GM13976 (cell line): Measurements from ENCODE around the gene ZNF574.

Experiments used
- DNase-seq: peaks from one replicate; pipeline ENCODE4 v3.0.0; 2012; ENCODE audit warnings: low spot score
- CTCF ChIP-seq: IDR thresholded peaks from 2 replicates; pipeline ENCODE4 v1.5.1; 2012; ENCODE audit warnings: borderline replicate concordance, mild to moderate bottlenecking; ENCODE audit not compliant: insufficient read depth; ENCODE audit errors: extremely low read depth, missing control alignments, control extremely low read depth
- in situ Hi-C: fragments of 300-500 bp; cut with MboI; formaldehyde crosslinking; loops from one replicate; pipeline ENCODE4 v1.12.0; 2022; ENCODE audit warnings: low sequenced_read_pairs, mixed read lengths, inconsistent platforms; ENCODE audit not compliant: unreplicated experiment

ZNF574 gene

GRCh38 chr19:42048992-42049391 is 27.0 kb upstream of the ZNF574 start:
- in situ Hi-C loops = no loop called here
- no peak for DNase-seq
- no peak for TF ChIP-seq CTCF

DNA sequence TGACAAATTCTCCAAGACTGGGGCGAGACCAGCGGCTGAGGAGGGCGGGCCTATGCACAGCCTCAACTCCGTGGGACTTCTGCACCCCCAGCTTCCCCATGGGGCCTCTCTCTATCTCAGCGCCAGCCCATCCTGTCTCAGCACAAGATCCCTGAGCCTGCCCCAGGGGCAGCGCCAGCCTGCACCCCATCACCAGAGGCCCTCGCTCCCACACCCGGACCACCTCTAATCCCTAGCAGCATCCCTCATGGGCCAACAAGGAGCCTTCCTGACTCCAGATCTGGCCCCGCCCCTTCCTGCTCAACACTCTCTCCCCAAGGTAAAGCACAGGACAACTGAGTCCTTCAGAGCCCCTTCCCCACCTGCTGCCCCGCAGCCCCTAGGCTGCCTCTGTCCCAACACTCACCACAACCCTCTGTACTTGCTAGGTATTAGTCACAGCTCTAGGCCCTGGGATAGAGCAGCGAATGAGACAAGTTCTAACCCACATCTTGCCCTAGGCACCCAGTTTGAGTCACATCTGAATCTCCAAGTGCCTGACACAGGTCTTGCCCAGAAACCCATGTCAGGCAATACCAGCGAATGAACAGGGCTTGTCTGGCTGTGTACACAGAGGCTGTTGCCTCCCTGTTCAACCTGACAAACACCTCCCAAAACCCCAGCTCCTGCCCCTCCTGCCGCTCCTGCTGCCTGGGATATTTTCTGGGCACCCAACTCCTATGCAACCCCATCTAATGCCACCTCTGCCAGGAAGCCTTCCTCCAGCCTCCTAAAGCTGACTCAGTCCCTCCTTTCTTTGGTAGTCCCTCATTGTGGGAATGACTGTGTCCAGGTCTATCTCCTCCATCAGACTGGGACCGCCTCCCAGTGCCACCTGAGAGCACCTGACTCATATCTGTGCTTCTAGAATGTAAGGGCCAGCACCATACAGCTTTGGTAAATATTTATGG is 24.5 kb upstream of the ZNF574 start:
- in situ Hi-C loops = no loop called here
- DNase-seq = no peak
- TF ChIP-seq CTCF = no peak

DNA sequence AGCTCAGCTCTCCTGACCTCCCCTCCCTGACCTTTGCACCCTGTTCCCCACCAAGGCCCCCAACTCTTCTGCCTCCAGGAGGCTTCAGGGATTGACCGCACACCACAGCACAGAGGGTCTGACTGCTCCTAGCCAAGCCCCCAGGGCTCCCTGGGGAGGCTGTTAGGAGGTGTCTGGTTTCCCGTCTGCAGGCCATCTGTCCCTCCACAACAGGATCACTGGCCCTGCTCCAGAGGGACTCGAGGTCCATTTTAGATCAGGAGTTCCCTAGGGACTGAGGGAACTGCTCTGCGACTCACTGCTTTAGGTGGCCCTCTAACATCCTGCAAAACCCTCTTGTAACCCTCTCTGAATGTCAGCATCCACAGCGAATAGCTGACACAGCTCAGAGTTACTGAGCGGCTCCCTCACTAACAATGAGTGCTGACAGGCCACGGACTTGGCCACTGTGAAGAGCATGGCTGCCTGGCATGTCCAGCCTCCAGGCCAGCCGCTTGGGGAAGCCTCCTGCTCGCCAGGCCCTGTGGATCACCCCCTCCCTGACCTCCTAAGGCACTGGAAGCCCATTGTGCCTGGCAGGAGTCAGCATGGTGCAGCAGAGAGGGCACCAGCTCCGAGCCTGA is 23.6 kb upstream of the ZNF574 start:
- no peak for DNase-seq
- TF ChIP-seq CTCF = no peak
- in situ Hi-C loops = no loop called here

GRCh38 chr19:42053037-42053935 is 22.7 kb upstream of the ZNF574 start:
- TF ChIP-seq CTCF = no peak
- in situ Hi-C loops = no loop called here
- no peak for DNase-seq

DNA sequence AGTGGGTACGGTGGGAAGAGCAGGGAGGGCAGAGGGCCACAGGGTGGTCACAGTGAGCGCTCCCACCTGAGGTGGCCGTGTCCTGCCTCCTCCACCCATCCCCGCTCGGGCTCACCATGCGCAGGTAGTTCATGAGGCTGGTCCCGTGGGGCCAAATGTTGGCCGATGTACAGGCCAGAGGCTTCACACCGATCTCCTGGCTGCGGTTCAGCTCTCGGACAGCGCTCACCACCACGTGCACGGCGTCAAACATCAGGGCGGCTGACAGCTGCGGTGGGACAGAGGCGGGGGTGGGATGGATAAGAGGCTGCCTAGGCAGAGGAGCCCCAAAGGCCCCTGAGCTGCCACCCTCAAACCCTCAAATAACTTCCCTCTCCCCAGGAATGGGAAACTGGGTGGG is 21.8 kb upstream of the ZNF574 start:
- no peak for TF ChIP-seq CTCF
- DNase-seq = no peak
- in situ Hi-C loops = no loop called here

DNA sequence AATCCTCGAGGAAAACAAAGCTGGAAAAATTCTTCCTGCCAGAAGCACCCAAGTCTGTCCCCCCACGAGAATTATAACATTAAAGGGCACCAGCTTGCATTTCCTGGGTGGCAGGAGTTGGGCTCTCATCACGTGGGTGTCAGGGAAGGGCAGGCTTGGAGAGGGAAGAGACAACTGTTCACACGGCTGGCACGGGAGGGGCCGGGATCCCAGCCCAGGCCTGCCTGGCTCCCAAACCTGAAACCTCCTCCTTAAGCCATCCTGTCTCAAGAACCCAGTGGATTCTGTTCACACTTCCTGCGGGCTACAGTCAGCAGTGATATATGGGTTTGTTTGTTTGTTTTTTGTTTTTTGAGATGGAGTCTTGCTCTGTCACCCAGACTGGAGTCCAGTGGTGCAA is 18.1 kb upstream of the ZNF574 start:
- DNase-seq = no peak
- in situ Hi-C loops = no loop called here
- no peak for TF ChIP-seq CTCF
